GM19239 (cell line): ENCODE data around the gene MIER2.
"Not testable (repeated sequence)": the region's sequence is repeated elsewhere in the genome, so short reads cannot be mapped to it uniquely, and the experiment has no call there.

Experiments used
- DNase-seq: peaks from one replicate; pipeline ENCODE4 v3.0.0; 2011; ENCODE audit warnings: low spot score; ENCODE audit not compliant: insufficient read length
- FAIRE-seq: peaks from 2 replicates; lab custom pipeline; 2011; peaks lifted over from hg19 to GRCh38; lab: Jason Lieb, UNC

Gene MIER2

GRCh38 chr19:270766-271318 lies 73.8 kb downstream of the MIER2 start:
- not testable (repeated sequence) for FAIRE-seq, DNase-seq

- FAIRE-seq (no peak), DNase-seq (no peak)
These were observed 75.4 kb downstream of the MIER2 start for GRCh38 chr19:269241-269640.

GRCh38 chr19:262125-262524 lies 82.5 kb downstream of the MIER2 start:
- no peak for DNase-seq
- no peak for FAIRE-seq

- not testable (repeated sequence) for DNase-seq, FAIRE-seq
These were observed 87.8 kb downstream of the MIER2 start for GRCh38 chr19:256804-257203.
